GM19035 (cell line): Measurements from ENCODE around the gene CCDC144A.
"Not testable (repeated sequence)": the region's sequence is repeated elsewhere in the genome, so short reads cannot be mapped to it uniquely, and the experiment has no call there.

Source experiments
- ATAC-seq: cut with Tn5 transposase; IDR thresholded peaks from one replicate; pipeline ENCODE4 v1.9.1; 2021; ENCODE audit not compliant: unreplicated experiment

Gene CCDC144A

GRCh38 chr17:16750515-16750914 is 60.5 kb downstream of the CCDC144A start:
- ATAC-seq, result not testable (repeated sequence)

- ATAC-seq, result not testable (repeated sequence)
Observed at GRCh38 chr17:16751224-16751923, 61.3 kb downstream of the CCDC144A start.

- ATAC-seq, result not testable (repeated sequence)
Observed at GRCh38 chr17:16751924-16752287, 61.9 kb downstream of the CCDC144A start.

GRCh38 chr17:16757520-16757919 is 67.5 kb downstream of the CCDC144A start:
- ATAC-seq, result not testable (repeated sequence)

GRCh38 chr17:16758177-16758576 is 68.1 kb downstream of the CCDC144A start:
- ATAC-seq, result not testable (repeated sequence)

GRCh38 chr17:16768290-16769175 is 78.5 kb downstream of the CCDC144A start:
- ATAC-seq, result not testable (repeated sequence)

- ATAC-seq, result not testable (repeated sequence)
Observed at GRCh38 chr17:16772394-16773145, 82.5 kb downstream of the CCDC144A start.

- ATAC-seq, result not testable (repeated sequence)
Observed at GRCh38 chr17:16773146-16773522, 83.1 kb downstream of the CCDC144A start.

- not testable (repeated sequence) for ATAC-seq
Observed at GRCh38 chr17:16787851-16788250, 97.8 kb downstream of the CCDC144A start.

GRCh38 chr17:16788889-16789536 is 99.0 kb downstream of the CCDC144A start:
- not testable (repeated sequence) for ATAC-seq

GRCh38 chr17:16789622-16790021 is 99.6 kb downstream of the CCDC144A start:
- ATAC-seq, result not testable (repeated sequence)

- ATAC-seq, result not testable (repeated sequence)
Observed at GRCh38 chr17:16790313-16790871, 100.4 kb downstream of the CCDC144A start.

- not testable (repeated sequence) for ATAC-seq
Observed at GRCh38 chr17:16794215-16794614, 104.2 kb downstream of the CCDC144A start.

- ATAC-seq, result not testable (repeated sequence)
Observed at GRCh38 chr17:16795894-16796293, 105.9 kb downstream of the CCDC144A start.

GRCh38 chr17:16804851-16805250 is 114.8 kb downstream of the CCDC144A start:
- not testable (repeated sequence) for ATAC-seq

GRCh38 chr17:16806599-16806998 is 116.6 kb downstream of the CCDC144A start:
- not testable (repeated sequence) for ATAC-seq

- not testable (repeated sequence) for ATAC-seq
Observed at GRCh38 chr17:16807620-16808019, 117.6 kb downstream of the CCDC144A start.

GRCh38 chr17:16810236-16810635 is 120.2 kb downstream of the CCDC144A start:
- not testable (repeated sequence) for ATAC-seq

GRCh38 chr17:16812126-16812525 is 122.1 kb downstream of the CCDC144A start:
- not testable (repeated sequence) for ATAC-seq

GRCh38 chr17:16814439-16814838 is 124.4 kb downstream of the CCDC144A start:
- ATAC-seq, result no peak
